Activated naive CD4-positive, alpha-beta T cell treated with anti-CD3 and anti-CD28 coated beads, Interleukin-2, amount 50 U/mL, for 24 hours (primary cell): ENCODE measurements around the gene SDC1.

Experiments
- H3K27ac Mint-ChIP-seq: one replicate; pipeline ENCODE4 v1.8.0; 2021; ENCODE audit warnings: mild to moderate bottlenecking, mixed read lengths
- H3K27me3 Mint-ChIP-seq: one replicate; pipeline ENCODE4 v1.8.0; 2021; ENCODE audit warnings: mixed read lengths
- H3K36me3 Mint-ChIP-seq: one replicate; pipeline ENCODE4 v1.8.0; 2021; ENCODE audit warnings: mixed read lengths
- H3K4me1 Mint-ChIP-seq: one replicate; pipeline ENCODE4 v1.8.0; 2021; ENCODE audit warnings: mixed read lengths
- H3K4me3 Mint-ChIP-seq: one replicate; pipeline ENCODE4 v1.8.0; 2021; ENCODE audit warnings: mild to moderate bottlenecking, mixed read lengths
- H3K9me3 Mint-ChIP-seq: one replicate; pipeline ENCODE4 v1.8.0; 2021; ENCODE audit warnings: mixed read lengths

The SDC1 gene

GRCh38 chr2:20165677-20166509 is 59.0 kb downstream of the SDC1 start:
- H3K4me1 Mint-ChIP-seq = no peaks in the 10 kb centered on the region
- H3K9me3 Mint-ChIP-seq = no peaks in the 10 kb centered on the region
- H3K27ac Mint-ChIP-seq = no peak overlapping the region
- H3K36me3 Mint-ChIP-seq = no peaks in the 10 kb centered on the region
- no peak overlapping the region for H3K4me3 Mint-ChIP-seq
- peaks cover 5% of the 10 kb centered on the region for H3K27me3 Mint-ChIP-seq

GRCh38 chr2:20164734-20165478 is 60.0 kb downstream of the SDC1 start:
- H3K27me3 Mint-ChIP-seq = peaks cover 7% of the 10 kb centered on the region
- H3K4me3 Mint-ChIP-seq = no peak overlapping the region
- H3K27ac Mint-ChIP-seq = no peak overlapping the region
- H3K4me1 Mint-ChIP-seq = no peaks in the 10 kb centered on the region
- H3K9me3 Mint-ChIP-seq = no peaks in the 10 kb centered on the region
- no peaks in the 10 kb centered on the region for H3K36me3 Mint-ChIP-seq

GRCh38 chr2:20164061-20164733 is 60.7 kb downstream of the SDC1 start:
- H3K27me3 Mint-ChIP-seq = peaks cover 7% of the 10 kb centered on the region
- no peak overlapping the region for H3K27ac Mint-ChIP-seq
- no peaks in the 10 kb centered on the region for H3K36me3 Mint-ChIP-seq
- H3K9me3 Mint-ChIP-seq = no peaks in the 10 kb centered on the region
- no peaks in the 10 kb centered on the region for H3K4me1 Mint-ChIP-seq
- H3K4me3 Mint-ChIP-seq = no peak overlapping the region

GRCh38 chr2:20159411-20160070 is 65.4 kb downstream of the SDC1 start:
- Mint-ChIP-seq H3K9me3 (no peaks in the 10 kb centered on the region), H3K27me3 (peaks cover 3% of the 10 kb centered on the region), H3K27ac (no peak overlapping the region), H3K4me1 (no peaks in the 10 kb centered on the region), H3K4me3 (no peak overlapping the region), H3K36me3 (no peaks in the 10 kb centered on the region)

- H3K4me1 Mint-ChIP-seq = no peaks in the 10 kb centered on the region
- no peak overlapping the region for H3K27ac Mint-ChIP-seq
- H3K36me3 Mint-ChIP-seq = no peaks in the 10 kb centered on the region
- H3K9me3 Mint-ChIP-seq = no peaks in the 10 kb centered on the region
- H3K27me3 Mint-ChIP-seq = peaks cover 5% of the 10 kb centered on the region
- H3K4me3 Mint-ChIP-seq = no peak overlapping the region
These were observed 67.6 kb downstream of the SDC1 start for GRCh38 chr2:20157193-20157891.

GRCh38 chr2:20156836-20157192 is 68.1 kb downstream of the SDC1 start:
- Mint-ChIP-seq H3K9me3 (no peaks in the 10 kb centered on the region), H3K4me3 (no peak overlapping the region), H3K36me3 (no peaks in the 10 kb centered on the region), H3K27ac (no peak overlapping the region), H3K27me3 (peaks cover 3% of the 10 kb centered on the region), H3K4me1 (no peaks in the 10 kb centered on the region)

- no peaks in the 10 kb centered on the region for H3K36me3 Mint-ChIP-seq
- H3K9me3 Mint-ChIP-seq = no peaks in the 10 kb centered on the region
- H3K27me3 Mint-ChIP-seq = peaks cover 3% of the 10 kb centered on the region
- no peak overlapping the region for H3K27ac Mint-ChIP-seq
- no peaks in the 10 kb centered on the region for H3K4me1 Mint-ChIP-seq
- no peak overlapping the region for H3K4me3 Mint-ChIP-seq
These were observed 68.7 kb downstream of the SDC1 start for GRCh38 chr2:20156076-20156759.

GRCh38 chr2:20153131-20153851 is 71.6 kb downstream of the SDC1 start:
- no peaks in the 10 kb centered on the region for H3K4me1 Mint-ChIP-seq
- H3K9me3 Mint-ChIP-seq = no peaks in the 10 kb centered on the region
- H3K4me3 Mint-ChIP-seq = no peak overlapping the region
- no peaks in the 10 kb centered on the region for H3K36me3 Mint-ChIP-seq
- H3K27me3 Mint-ChIP-seq = peaks cover 12% of the 10 kb centered on the region
- no peak overlapping the region for H3K27ac Mint-ChIP-seq

GRCh38 chr2:20150806-20151571 is 73.9 kb downstream of the SDC1 start:
- Mint-ChIP-seq H3K36me3 (no peaks in the 10 kb centered on the region), H3K27ac (no peak overlapping the region), H3K9me3 (no peaks in the 10 kb centered on the region), H3K27me3 (peaks cover 18% of the 10 kb centered on the region), H3K4me3 (no peak overlapping the region), H3K4me1 (no peaks in the 10 kb centered on the region)
